ENCODE measurements around the gene ST8SIA5.

GRCh38 chr18:46767217-46767616 is 10.4 kb upstream of the ST8SIA5 start:
- TF ChIP-seq EP300 (conservative IDR thresholded peaks at IDR 0.05; ENCODE audit: poor library complexity, severe bottlenecking) (no peak), POLR2AphosphoS5 (IDR thresholded peaks at IDR 0.05) (no peak)
- TF ChIP-seq, protein P1, sequence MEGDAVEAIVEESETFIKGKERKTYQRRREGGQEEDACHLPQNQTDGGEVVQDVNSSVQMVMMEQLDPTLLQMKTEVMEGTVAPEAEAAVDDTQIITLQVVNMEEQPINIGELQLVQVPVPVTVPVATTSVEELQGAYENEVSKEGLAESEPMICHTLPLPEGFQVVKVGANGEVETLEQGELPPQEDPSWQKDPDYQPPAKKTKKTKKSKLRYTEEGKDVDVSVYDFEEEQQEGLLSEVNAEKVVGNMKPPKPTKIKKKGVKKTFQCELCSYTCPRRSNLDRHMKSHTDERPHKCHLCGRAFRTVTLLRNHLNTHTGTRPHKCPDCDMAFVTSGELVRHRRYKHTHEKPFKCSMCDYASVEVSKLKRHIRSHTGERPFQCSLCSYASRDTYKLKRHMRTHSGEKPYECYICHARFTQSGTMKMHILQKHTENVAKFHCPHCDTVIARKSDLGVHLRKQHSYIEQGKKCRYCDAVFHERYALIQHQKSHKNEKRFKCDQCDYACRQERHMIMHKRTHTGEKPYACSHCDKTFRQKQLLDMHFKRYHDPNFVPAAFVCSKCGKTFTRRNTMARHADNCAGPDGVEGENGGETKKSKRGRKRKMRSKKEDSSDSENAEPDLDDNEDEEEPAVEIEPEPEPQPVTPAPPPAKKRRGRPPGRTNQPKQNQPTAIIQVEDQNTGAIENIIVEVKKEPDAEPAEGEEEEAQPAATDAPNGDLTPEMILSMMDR (IDR thresholded peaks at IDR 0.05; ENCODE audit: poor library complexity, severe bottlenecking), result no peak

Measured in neural cell (in vitro differentiated cells).